OCI-LY7 (cell line): ENCODE data around the gene CACNA2D4. TPM values are rescaled to one million over a fixed set of nuclear protein-coding genes. Genes with fewer than 3 reads are reported as not detected.

Source experiments
- BruUV-seq: library from RNA; stranded (reverse); fragments of 400-500 nt; replicated peaks from 2 replicates; lab custom pipeline; 2021; lab: Mats Ljungman, UMichigan
- CTCF ChIA-PET: fragments of 300-600 bp; sonication (Branson Sonifier 250); formaldehyde crosslinking; loops from one replicate; lab custom pipeline; 2022; ENCODE audit warnings: antibody characterized with exemption; ENCODE audit not compliant: unreplicated experiment; lab: Charles Lee
- POLR2A ChIA-PET: fragments of 300-600 bp; sonication (Branson Sonifier 250); formaldehyde crosslinking; loops from one replicate; lab custom pipeline; 2022; ENCODE audit warnings: antibody characterized with exemption; lab: Charles Lee
- DNase-seq: peaks from one replicate; pipeline ENCODE4 v3.0.0-alpha.2; 2015; ENCODE audit warnings: low spot score
- H2AFZ ChIP-seq: fragments of 200-600 bp; sonication (generic), shearing (Covaris generic); 2 replicates; pipeline ENCODE4 v1.6.1; 2014; ENCODE audit warnings: mild to moderate bottlenecking, antibody characterized with exemption, low read length, moderate library complexity
- H3K27ac ChIP-seq: fragments of 200-600 bp; sonication (generic); 2 replicates; pipeline ENCODE4 v1.5.1; 2014; ENCODE audit warnings: mixed run types, low read depth, mild to moderate bottlenecking, moderate library complexity, low read length, inconsistent platforms; ENCODE audit not compliant: poor library complexity, severe bottlenecking
- H3K36me3 ChIP-seq: fragments of 200-600 bp; sonication (generic); 2 replicates; pipeline ENCODE4 v1.6.1; 2014; ENCODE audit warnings: mild to moderate bottlenecking, antibody characterized with exemption, low read length, moderate library complexity, mixed read lengths; ENCODE audit not compliant: insufficient read depth
- H3K4me1 ChIP-seq: fragments of 200-600 bp; sonication (generic); 2 replicates; pipeline ENCODE4 v1.5.1; 2014; ENCODE audit warnings: mild to moderate bottlenecking, low read length; ENCODE audit not compliant: insufficient read depth, poor library complexity, severe bottlenecking
- H3K4me2 ChIP-seq: fragments of 200-600 bp; sonication (generic); 2 replicates; pipeline ENCODE4 v1.6.1; 2014; ENCODE audit warnings: mild to moderate bottlenecking, low read length
- H3K4me3 ChIP-seq: fragments of 200-600 bp; sonication (generic); 2 replicates; pipeline ENCODE4 v1.5.1; 2014; ENCODE audit warnings: mild to moderate bottlenecking, low read depth, low read length; ENCODE audit not compliant: poor library complexity, severe bottlenecking
- H3K79me2 ChIP-seq: fragments of 200-600 bp; sonication (generic); 2 replicates; pipeline ENCODE4 v1.6.1; 2016; ENCODE audit warnings: low read depth, mild to moderate bottlenecking, low read length, moderate library complexity, mixed read lengths; ENCODE audit not compliant: insufficient read depth
- H3K9me2 ChIP-seq: fragments of 200-600 bp; sonication (generic); 2 replicates; pipeline ENCODE4 v1.6.1; 2016; ENCODE audit warnings: mild to moderate bottlenecking, low read length, mixed read lengths; ENCODE audit not compliant: insufficient read depth
- H3K9me3 ChIP-seq: fragments of 200-600 bp; sonication (generic); 2 replicates; pipeline ENCODE4 v1.6.1; 2014; ENCODE audit warnings: mild to moderate bottlenecking, mixed run types, low read length, mixed read lengths
- H4K20me1 ChIP-seq: fragments of 200-600 bp; sonication (generic); 2 replicates; pipeline ENCODE4 v1.6.1; 2014; ENCODE audit warnings: mild to moderate bottlenecking, antibody characterized with exemption, low read length, moderate library complexity, mixed read lengths; ENCODE audit not compliant: insufficient read depth
- CTCF ChIP-seq: fragments of 200-600 bp; sonication (generic); conservative IDR thresholded peaks from 2 replicates; pipeline ENCODE4 v1.5.1; 2014; ENCODE audit warnings: mild to moderate bottlenecking, antibody characterized with exemption, low read length, moderate library complexity, mixed read lengths
- EZH2phosphoT487 ChIP-seq: fragments of 200-600 bp; sonication (generic); IDR thresholded peaks from 2 replicates; pipeline ENCODE4 v1.6.1; 2018; ENCODE audit warnings: low read depth, borderline replicate concordance, mild to moderate bottlenecking, mixed run types, antibody characterized with exemption, low read length, moderate library complexity, mixed read lengths
- intact Hi-C: fragments of 100-400 bp; cut with micrococcal nuclease; formaldehyde crosslinking; loops from one replicate; pipeline ENCODE4 v1.10.0; 2022; ENCODE audit not compliant: unreplicated experiment
- total RNA-seq, 2 experiments: library from RNA; depleted of rRNA in 1 of 2; stranded (reverse); fragments of >200 nt in 1 of 2; shearing (Covaris generic) in 1 of 2; gene quantifications; 2 replicates each; pipeline ENCODE4 v1.2.3, GENCODE V29; 2014 to 2022

Gene CACNA2D4
- total RNA-seq, 2 experiments from 2014 or later, result 0.13 TPM; not detected in 1

DNA sequence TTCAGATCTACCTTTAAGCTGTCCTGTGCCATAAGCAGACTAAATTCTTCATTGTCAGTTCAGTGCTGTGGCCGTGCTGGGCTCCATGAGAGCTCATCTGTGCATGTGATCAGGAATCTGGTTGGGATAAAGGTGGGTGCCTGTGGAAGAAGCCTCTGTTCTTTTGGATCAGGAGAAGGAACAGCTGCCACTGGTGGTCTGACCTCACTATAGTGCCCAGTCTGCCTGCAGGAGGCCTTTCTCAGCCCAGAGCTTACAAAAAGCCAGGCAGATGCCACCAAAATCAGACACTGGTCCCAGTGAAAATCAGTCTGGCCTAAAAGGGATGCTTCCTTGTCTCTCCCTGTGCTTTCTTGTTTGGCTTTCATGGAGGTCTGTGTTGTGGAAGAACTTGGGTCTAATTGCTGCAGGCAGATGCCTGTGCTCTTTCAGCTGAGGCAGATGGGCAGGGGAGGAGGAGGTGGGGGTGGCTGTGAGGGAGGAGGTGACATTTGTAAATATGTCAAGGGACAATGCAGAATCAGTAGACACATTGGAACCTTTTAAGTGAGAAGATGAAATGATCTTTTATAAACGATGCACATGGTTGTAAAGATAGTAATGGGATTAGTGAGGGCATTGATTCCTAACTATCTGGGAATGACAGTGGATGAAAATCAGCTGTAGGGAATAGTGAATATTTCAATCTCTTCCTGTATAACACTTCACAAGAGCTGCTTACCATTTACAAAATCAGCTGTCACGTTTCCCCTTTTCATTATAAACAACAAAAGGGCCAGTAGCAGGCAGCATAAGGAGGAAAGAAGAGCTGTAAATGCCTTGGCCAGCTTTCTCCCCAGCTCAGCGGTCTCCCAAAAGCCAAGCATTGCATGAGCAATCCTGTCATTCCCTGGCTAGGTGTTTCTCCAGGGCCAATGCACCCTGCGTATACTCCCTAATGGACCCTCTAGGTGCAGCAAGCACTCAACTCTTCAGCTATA is 44.6 kb downstream of the CACNA2D4 start:
- POLR2A ChIA-PET, result interaction anchor here (0.9 kb wide), 1 partner anchor 13 kb away, joined by 3 read pairs; no protein-coding TSS in a partner anchor
- BruUV-seq, result no TSS peak
- intact Hi-C loops, result no loop called here
- Histone ChIP-seq H3K27ac (no peak overlapping the region), H3K79me2 (no peaks in the 10 kb centered on the region), H4K20me1 (no peaks in the 10 kb centered on the region), H3K36me3 (no peaks in the 10 kb centered on the region), H3K4me2 (no peak overlapping the region), H3K4me1 (no peaks in the 10 kb centered on the region), H3K9me3 (no peaks in the 10 kb centered on the region), H2AFZ (no peak overlapping the region), H3K4me3 (no peak overlapping the region), H3K9me2 (no peaks in the 10 kb centered on the region)
- TF ChIP-seq EZH2phosphoT487 (no peak), CTCF (no peak)
- DNase-seq, result no peak
- CTCF ChIA-PET, result no interaction called here

DNA sequence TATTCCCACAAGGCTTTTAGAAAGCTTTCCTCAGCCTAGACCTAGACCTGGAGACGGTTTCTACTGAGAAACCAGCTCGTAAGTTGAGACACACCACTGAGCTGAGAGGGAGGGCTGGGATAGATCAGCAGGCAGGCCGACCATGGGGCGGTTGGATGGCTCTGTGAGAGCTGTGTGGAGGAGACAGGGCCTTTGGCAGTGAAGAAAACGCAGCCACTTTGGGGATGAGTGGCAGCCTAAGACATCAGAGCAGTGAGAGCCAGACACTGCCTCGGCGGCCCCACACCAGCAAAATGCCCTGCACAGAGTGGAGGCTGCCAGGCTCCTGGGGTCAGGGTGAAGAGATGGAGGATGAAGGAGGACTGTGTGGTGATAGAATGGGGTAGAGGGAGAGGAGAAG is 46.0 kb downstream of the CACNA2D4 start:
- intact Hi-C loops, result no loop called here
- no peak overlapping the region for H3K4me2 ChIP-seq
- no peak overlapping the region for H3K4me3 ChIP-seq
- POLR2A ChIA-PET, result no interaction called here
- CTCF ChIA-PET, result no interaction called here
- no peaks in the 10 kb centered on the region for H3K9me2 ChIP-seq
- H3K27ac ChIP-seq, result no peak overlapping the region
- no peak for DNase-seq
- no peaks in the 10 kb centered on the region for H4K20me1 ChIP-seq
- no peaks in the 10 kb centered on the region for H3K79me2 ChIP-seq
- H2AFZ ChIP-seq, result no peak overlapping the region
- no peaks in the 10 kb centered on the region for H3K4me1 ChIP-seq
- H3K9me3 ChIP-seq, result no peaks in the 10 kb centered on the region
- H3K36me3 ChIP-seq, result no peaks in the 10 kb centered on the region
- no TSS peak for BruUV-seq
- TF ChIP-seq EZH2phosphoT487 (no peak), CTCF (no peak)

GRCh38 chr12:1872001-1872400 is 46.5 kb downstream of the CACNA2D4 start:
- Histone ChIP-seq H3K36me3 (no peaks in the 10 kb centered on the region), H3K27ac (no peak overlapping the region), H3K9me3 (no peaks in the 10 kb centered on the region), H3K4me3 (no peak overlapping the region), H3K4me1 (no peaks in the 10 kb centered on the region), H3K9me2 (no peaks in the 10 kb centered on the region), H3K79me2 (no peaks in the 10 kb centered on the region), H3K4me2 (no peak overlapping the region), H4K20me1 (no peaks in the 10 kb centered on the region), H2AFZ (no peak overlapping the region)
- no peak for DNase-seq
- intact Hi-C loops, result no loop called here
- ChIA-PET POLR2A (no interaction called here), CTCF (no interaction called here)
- BruUV-seq, result no TSS peak
- TF ChIP-seq EZH2phosphoT487, result no peak
- TF ChIP-seq CTCF, result no peak
